ENCODE data around the gene OPRM1.

Gene OPRM1

DNA sequence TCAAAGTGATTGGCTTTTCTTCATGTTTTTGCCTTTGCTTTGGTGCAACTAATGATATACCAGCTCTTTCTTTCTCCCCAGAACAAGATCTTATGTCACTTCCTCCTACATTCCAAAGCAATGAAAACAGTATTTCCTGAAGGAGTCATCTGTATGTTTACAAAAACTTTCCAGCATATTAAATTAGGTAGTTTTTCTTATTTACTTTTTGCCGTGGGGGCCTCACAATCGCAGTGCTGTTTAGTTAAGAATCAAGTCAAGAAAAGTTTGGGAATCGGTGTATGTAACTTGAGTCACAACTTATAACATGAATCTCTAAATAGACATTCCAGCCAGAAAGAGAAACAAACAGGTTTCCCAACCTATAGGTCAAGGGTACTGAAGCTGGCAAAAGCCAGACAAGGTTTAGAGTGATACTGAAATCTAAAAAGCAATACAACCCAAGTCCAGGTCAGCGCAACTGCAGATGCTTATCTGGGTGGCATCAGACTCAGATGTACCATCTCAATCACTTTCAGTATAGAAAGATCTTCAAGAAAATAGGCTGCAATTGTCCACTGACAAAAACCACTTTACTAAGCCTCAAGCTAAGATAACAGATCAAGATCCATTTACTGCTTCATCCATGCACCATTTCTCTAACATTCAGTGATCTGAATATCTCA, 253.9 kb downstream of the OPRM1 start:
- H3K27me3 ChIP-seq, result no peaks in the 10 kb centered on the region
- H3K4me1 ChIP-seq (ENCODE audit: control insufficient read depth in 1 of 2, insufficient read depth in 1 of 2, low read depth in 1 of 2, low read length in 1 of 2), result peaks cover 5 to 21% of the 10 kb centered on the region in 2 experiments
- peak overlapping the region; percentile 56 for H3K27ac ChIP-seq
- no peaks in the 10 kb centered on the region for H3K9me3 ChIP-seq
- no peak overlapping the region for H3K4me3 ChIP-seq (ENCODE audit: low read depth in 1 of 2, low read length in 1 of 2)
- TF ChIP-seq, protein P1, sequence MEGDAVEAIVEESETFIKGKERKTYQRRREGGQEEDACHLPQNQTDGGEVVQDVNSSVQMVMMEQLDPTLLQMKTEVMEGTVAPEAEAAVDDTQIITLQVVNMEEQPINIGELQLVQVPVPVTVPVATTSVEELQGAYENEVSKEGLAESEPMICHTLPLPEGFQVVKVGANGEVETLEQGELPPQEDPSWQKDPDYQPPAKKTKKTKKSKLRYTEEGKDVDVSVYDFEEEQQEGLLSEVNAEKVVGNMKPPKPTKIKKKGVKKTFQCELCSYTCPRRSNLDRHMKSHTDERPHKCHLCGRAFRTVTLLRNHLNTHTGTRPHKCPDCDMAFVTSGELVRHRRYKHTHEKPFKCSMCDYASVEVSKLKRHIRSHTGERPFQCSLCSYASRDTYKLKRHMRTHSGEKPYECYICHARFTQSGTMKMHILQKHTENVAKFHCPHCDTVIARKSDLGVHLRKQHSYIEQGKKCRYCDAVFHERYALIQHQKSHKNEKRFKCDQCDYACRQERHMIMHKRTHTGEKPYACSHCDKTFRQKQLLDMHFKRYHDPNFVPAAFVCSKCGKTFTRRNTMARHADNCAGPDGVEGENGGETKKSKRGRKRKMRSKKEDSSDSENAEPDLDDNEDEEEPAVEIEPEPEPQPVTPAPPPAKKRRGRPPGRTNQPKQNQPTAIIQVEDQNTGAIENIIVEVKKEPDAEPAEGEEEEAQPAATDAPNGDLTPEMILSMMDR (IDR thresholded peaks at IDR 0.05), result no peak
- peaks cover 7% of the 10 kb centered on the region for H3K36me3 ChIP-seq

DNA sequence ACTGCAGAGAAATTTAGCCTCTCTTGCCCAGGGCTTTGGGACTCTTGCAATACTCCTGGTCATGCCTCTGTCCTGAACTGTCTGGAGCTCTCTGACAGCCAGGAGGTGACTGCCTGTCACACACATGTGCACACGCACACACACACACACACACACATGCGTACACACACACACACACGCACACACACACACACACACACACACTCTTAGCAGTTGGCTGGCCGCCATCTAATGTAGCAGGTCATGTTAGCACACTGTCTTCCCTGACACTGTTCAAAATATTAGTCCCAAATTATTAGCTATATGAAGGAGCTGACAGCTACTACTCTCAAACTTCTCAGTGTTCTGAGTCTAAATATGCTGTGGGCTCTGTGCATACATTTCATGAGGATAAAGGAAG, 256.7 kb downstream of the OPRM1 start:
- Histone ChIP-seq H3K9me3 (no peaks in the 10 kb centered on the region), H3K27ac (peak overlapping the region; percentile 56), H3K27me3 (no peaks in the 10 kb centered on the region), H3K4me3 (ENCODE audit: low read depth in 1 of 2, low read length in 1 of 2) (no peak overlapping the region), H3K36me3 (peaks cover 3% of the 10 kb centered on the region), H3K4me1 (ENCODE audit: control insufficient read depth in 1 of 2, insufficient read depth in 1 of 2, low read depth in 1 of 2, low read length in 1 of 2) (peaks cover 6 to 23% of the 10 kb centered on the region in 2 experiments)
- TF ChIP-seq, protein P1 (IDR thresholded peaks at IDR 0.05), result no peak
